ENCODE measurements around the gene KCNQ1. TPM values are rescaled to one million over a fixed set of nuclear protein-coding genes. Genes with fewer than 3 reads are reported as not detected.

KCNQ1 gene
- total RNA-seq, 1 experiment from 2014 or later, result 2.3 TPM

DNA sequence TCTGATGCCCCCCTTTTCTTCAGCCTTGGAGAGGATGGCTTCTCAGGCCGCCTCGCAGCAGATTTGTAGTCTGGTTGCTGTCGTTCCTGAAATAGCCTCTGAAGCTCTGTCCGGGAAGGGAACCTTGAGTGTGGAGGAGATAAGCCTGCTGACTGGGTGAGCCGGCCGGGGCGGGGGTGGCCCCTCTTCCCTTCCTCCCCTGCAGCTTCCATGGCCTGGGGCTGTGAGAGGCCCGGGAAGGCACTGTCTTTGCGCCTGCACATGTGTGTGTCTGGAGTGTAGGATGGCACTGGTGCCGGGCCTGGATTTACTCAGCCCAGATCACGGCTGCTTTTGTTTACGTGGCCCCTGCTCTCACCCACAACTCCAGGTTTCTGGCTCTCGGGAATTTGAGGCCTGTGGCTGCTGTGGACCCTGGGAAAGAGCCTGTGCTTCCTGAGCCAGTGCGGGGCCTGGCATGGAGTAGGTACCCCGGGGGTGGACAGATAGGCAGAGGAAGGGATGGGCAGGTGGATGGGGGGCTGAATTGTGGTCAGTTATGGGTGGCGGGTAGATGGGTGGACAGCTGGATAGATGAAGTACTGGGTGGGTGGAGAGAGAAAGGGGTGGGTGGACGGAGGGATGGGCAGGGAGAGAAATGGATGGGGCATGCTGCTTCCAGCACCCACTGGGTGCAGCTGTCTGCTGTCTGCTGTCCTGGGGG is 16.6 kb downstream of the KCNQ1 start:
- Histone ChIP-seq H3K79me2 (ENCODE audit: insufficient read depth, low read length) (no peaks in the 10 kb centered on the region), H2BK15ac (ENCODE audit: low read depth, low read length) (no peak overlapping the region), H2BK5ac (ENCODE audit: insufficient read length, low read length) (no peak overlapping the region), H3K23me2 (ENCODE audit: insufficient read length, low read depth, low read length, poor library complexity, severe bottlenecking) (no peaks in the 10 kb centered on the region), H3K9ac (ENCODE audit: extremely low read depth, insufficient read length, low read length) (no peak overlapping the region), H3K9me3 (ENCODE audit: control insufficient read depth, low read depth, low read length) (no peaks in the 10 kb centered on the region), H3K4ac (ENCODE audit: low read depth, low read length) (no peak overlapping the region), H2BK120ac (ENCODE audit: low read depth, low read length, poor library complexity, severe bottlenecking) (no peak overlapping the region), H2AK5ac (ENCODE audit: insufficient read length, low read length) (no peak overlapping the region), H4K91ac (ENCODE audit: insufficient read length, low read depth, low read length) (no peak overlapping the region), H2BK12ac (ENCODE audit: insufficient read length, low read depth, low read length) (no peak overlapping the region), H3K27me3 (ENCODE audit: insufficient read depth, low read length) (peaks cover 5% of the 10 kb centered on the region), H3T11ph (ENCODE audit: low read length) (no peak overlapping the region), H4K5ac (ENCODE audit: insufficient read length, low read depth, low read length) (no peak overlapping the region), H4K8ac (replicated peaks; ENCODE audit: insufficient read length, low read depth, low read length) (no peak overlapping the region), H3K27ac (ENCODE audit: insufficient read length, low read depth, low read length) (no peak overlapping the region), H2AFZ (ENCODE audit: low read length) (no peak overlapping the region), H3K56ac (ENCODE audit: insufficient read length, low read depth, low read length) (no peak overlapping the region), H3K4me2 (ENCODE audit: insufficient read depth, insufficient read length, low read length) (no peak overlapping the region), H3K4me1 (ENCODE audit: insufficient read depth, low read length) (no peaks in the 10 kb centered on the region), H3K14ac (ENCODE audit: insufficient read depth, low read length) (no peak overlapping the region), H4K20me1 (ENCODE audit: control insufficient read depth, insufficient read depth, insufficient read length) (no peaks in the 10 kb centered on the region), H3K18ac (ENCODE audit: insufficient read length, low read depth, low read length) (no peak overlapping the region), H3K79me1 (ENCODE audit: insufficient read depth, low read depth, low read length, poor library complexity, severe bottlenecking) (no peaks in the 10 kb centered on the region), H3K23ac (ENCODE audit: insufficient read length, low read depth, low read length) (no peak overlapping the region), H2BK20ac (ENCODE audit: low read depth, low read length, poor library complexity, severe bottlenecking) (no peak overlapping the region)
- no peak overlapping the region for H3K27ac Mint-ChIP-seq
- no peaks in the 10 kb centered on the region for H3K9me3 Mint-ChIP-seq
- no peaks in the 10 kb centered on the region for H3K36me3 Mint-ChIP-seq (ENCODE audit: insufficient read depth in 1 of 3, low read depth in 3 of 3)
- H3K4me3 Mint-ChIP-seq, result no peak overlapping the region
- no CpG with 5 or more reads among the region's 17 CpGs for WGBS (ENCODE audit: extremely low coverage, insufficient read length, low lambda C conversion rate)
- TF ChIP-seq CTCF (conservative IDR thresholded peaks at IDR 0.05), result no peak
- no peaks in the 10 kb centered on the region for H3K4me1 Mint-ChIP-seq
- no peak for DNase-seq
- H3K27me3 Mint-ChIP-seq (ENCODE audit: low read depth), result peaks cover 65% of the 10 kb centered on the region

Measured in H9 (cell line).